Measurements from ENCODE around the gene PHKG2.

The PHKG2 gene

GRCh38 chr16:30745082-30745481, 3.1 kb upstream of the PHKG2 start:
- no peak overlapping the region for H3K27ac ChIP-seq
- TF ChIP-seq CTCF (IDR thresholded peaks at IDR 0.05), result no peak

GRCh38 chr16:30746638-30747175, 1.5 kb upstream of the PHKG2 start:
- no peak overlapping the region for H3K9ac ChIP-seq
- H3K27ac ChIP-seq, result no peak overlapping the region
- peaks cover 5% of the 10 kb centered on the region for H3K4me1 ChIP-seq
- H3K9me3 ChIP-seq (ENCODE audit: control insufficient read depth, low read length), result no peaks in the 10 kb centered on the region
- no peak overlapping the region for H2AFZ ChIP-seq
- no peaks in the 10 kb centered on the region for H3K27me3 ChIP-seq (ENCODE audit: control insufficient read depth, insufficient read depth, low read length)
- no peaks in the 10 kb centered on the region for H3K36me3 ChIP-seq (ENCODE audit: control insufficient read depth, insufficient read depth, low read length)
- H3K4me2 ChIP-seq (ENCODE audit: low read length), result no peak overlapping the region
- H3K4me3 ChIP-seq (ENCODE audit: low read depth, low read length), result no peak overlapping the region
- peaks cover 3% of the 10 kb centered on the region for H3K79me2 ChIP-seq
- TF ChIP-seq CTCF (IDR thresholded peaks at IDR 0.05), result no peak

More at GRCh38 chr16:30745082-30745481, 3.1 kb upstream of the PHKG2 start:
- H2AFZ ChIP-seq, result no peak overlapping the region
- H3K27me3 ChIP-seq (ENCODE audit: control insufficient read depth, insufficient read depth, low read length), result no peaks in the 10 kb centered on the region
- no peak overlapping the region for H3K4me3 ChIP-seq (ENCODE audit: low read depth, low read length)
- H3K9ac ChIP-seq, result no peak overlapping the region
- H3K36me3 ChIP-seq (ENCODE audit: control insufficient read depth, insufficient read depth, low read length), result no peaks in the 10 kb centered on the region
- peaks cover 20% of the 10 kb centered on the region for H3K4me1 ChIP-seq
- no peaks in the 10 kb centered on the region for H3K79me2 ChIP-seq
- H3K4me2 ChIP-seq (ENCODE audit: low read length), result no peak overlapping the region
- H3K9me3 ChIP-seq (ENCODE audit: control insufficient read depth, low read length), result no peaks in the 10 kb centered on the region

DNA sequence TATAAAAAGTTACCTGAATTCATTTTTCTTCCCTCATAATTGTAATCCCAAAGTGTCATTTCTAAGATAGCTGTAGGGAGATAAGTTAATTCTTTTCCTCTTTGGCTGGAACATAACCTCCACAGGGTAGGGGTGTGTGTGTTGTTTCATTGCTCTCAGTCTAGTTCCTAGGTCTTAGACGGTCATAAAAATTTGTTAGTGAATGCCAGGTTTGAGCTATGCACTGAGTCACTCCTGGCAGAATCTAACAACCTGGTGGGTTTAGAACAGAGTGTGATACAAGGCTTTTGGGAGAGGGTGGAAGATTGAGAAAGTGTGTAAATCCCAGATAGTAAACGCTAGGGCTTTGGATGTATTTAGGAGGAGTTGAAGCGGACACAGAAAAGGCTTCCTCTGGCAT, 894 bp upstream of the PHKG2 start:
- no peak for TF ChIP-seq CTCF (IDR thresholded peaks at IDR 0.05)
- Histone ChIP-seq H3K4me1 (peaks cover 2% of the 10 kb centered on the region), H3K79me2 (peaks cover 3% of the 10 kb centered on the region), H3K27me3 (ENCODE audit: control insufficient read depth, insufficient read depth, low read length) (no peaks in the 10 kb centered on the region), H2AFZ (peak overlapping the region; percentile 76), H3K4me2 (ENCODE audit: low read length) (no peak overlapping the region), H3K9ac (no peak overlapping the region), H3K9me3 (ENCODE audit: control insufficient read depth, low read length) (no peaks in the 10 kb centered on the region), H3K4me3 (ENCODE audit: low read depth, low read length) (no peak overlapping the region), H3K36me3 (ENCODE audit: control insufficient read depth, insufficient read depth, low read length) (no peaks in the 10 kb centered on the region), H3K27ac (peak overlapping the region; percentile 60)

GRCh38 chr16:30748634-30749445, 615 bp downstream of the PHKG2 start:
- no peak for TF ChIP-seq CTCF (IDR thresholded peaks at IDR 0.05)
- H3K79me2 ChIP-seq, result peaks cover 3% of the 10 kb centered on the region
- no peaks in the 10 kb centered on the region for H3K36me3 ChIP-seq (ENCODE audit: control insufficient read depth, insufficient read depth, low read length)
- H3K9me3 ChIP-seq (ENCODE audit: control insufficient read depth, low read length), result no peaks in the 10 kb centered on the region
- H2AFZ ChIP-seq, result peak overlapping the region; percentile 43
- H3K27ac ChIP-seq, result peak overlapping the region; percentile 60
- peak overlapping the region; percentile 43 for H3K9ac ChIP-seq
- H3K27me3 ChIP-seq (ENCODE audit: control insufficient read depth, insufficient read depth, low read length), result no peaks in the 10 kb centered on the region
- peaks cover 2% of the 10 kb centered on the region for H3K4me1 ChIP-seq
- peak overlapping the region; percentile 56 for H3K4me3 ChIP-seq (ENCODE audit: low read depth, low read length)
- peak overlapping the region; percentile 79 for H3K4me2 ChIP-seq (ENCODE audit: low read length)
